K562 (cell line): Measurements from ENCODE around the gene RCSD1. TPM values are rescaled to one million over a fixed set of nuclear protein-coding genes. Genes with fewer than 3 reads are reported as not detected.
A peak's percentile ranks its signal among the peaks of the same experiment; 100 is the strongest.

Experiments
- ATAC-seq: fragments of 200-7000 bp; cut with Tn5 transposase; 3 replicates; pipeline ENCODE4 v1.9.1; 2020; ENCODE audit warnings: moderate library complexity
- BruUV-seq: library from RNA; stranded (reverse); fragments of 400-500 nt; replicated peaks from 2 replicates; lab custom pipeline; 2021; lab: Mats Ljungman, UMichigan
- CTCF ChIA-PET: fragments of 300-600 bp; formaldehyde crosslinking; extraction: SDS; loops from one replicate; lab custom pipeline; 2021; ENCODE audit warnings: low intra/inter-chr PET ratio; lab: Yijun Ruan, JAX
- POLR2A ChIA-PET: fragments of 300-600, 350-650 bp; sonication (Branson Sonifier 250); formaldehyde crosslinking; extraction: SDS; loops from one replicate; lab custom pipeline; 2021; ENCODE audit warnings: antibody characterized with exemption, inconsistent platforms; lab: Yijun Ruan, JAX
- DNase-seq, 4 experiments: peaks; one replicate each; pipeline versions ENCODE4 v3.0.0 to v3.0.0-alpha.2; 2011 to 2018; ENCODE audit warnings: low spot score in 3 of 4, mixed read lengths in 3 of 4; ENCODE audit errors: extremely low read depth in 1 of 4
- FAIRE-seq: peaks from 2 replicates; lab custom pipeline; 2011; peaks lifted over from hg19 to GRCh38; lab: Jason Lieb, UNC
- H2AFZ ChIP-seq: 2 replicates; pipeline ENCODE4 v1.6.0; 2011; ENCODE audit warnings: low read depth, low read length, control low read depth, inconsistent platforms
- H3K27ac ChIP-seq: fragments of 200-600 bp; 3 replicates; pipeline ENCODE4 v1.8.0; 2011; ENCODE audit warnings: low read depth, mild to moderate bottlenecking, control low read depth, inconsistent platforms, low read length, moderate library complexity, mixed read lengths; ENCODE audit errors: extremely low read depth
- H3K27me3 ChIP-seq, 2 experiments: fragments of 300-600 bp in 1 of 2; 2 replicates in 1 of 2; 3 replicates in 1 of 2; pipeline versions ENCODE4 v1.6.0 to v1.8.0; 2011; ENCODE audit warnings: inconsistent platforms in 2 of 2, low read length in 2 of 2, mild to moderate bottlenecking in 1 of 2, mixed read lengths in 1 of 2, moderate library complexity in 1 of 2; ENCODE audit not compliant: control insufficient read depth in 2 of 2, insufficient read depth in 2 of 2
- H3K36me3 ChIP-seq: fragments of 300-600 bp; 3 replicates; pipeline ENCODE4 v1.8.0; 2011; ENCODE audit warnings: mild to moderate bottlenecking, low read length, inconsistent platforms; ENCODE audit not compliant: control insufficient read depth, insufficient read depth
- H3K4me1 ChIP-seq, 2 experiments: fragments of 200-600 bp in 1 of 2; replicated peaks in 1 of 2; 2 replicates in 1 of 2; 3 replicates in 1 of 2; pipeline versions ENCODE4 v1.5.1 to v1.8.0; 2011; ENCODE audit warnings: inconsistent platforms in 2 of 2, low read length in 2 of 2, mild to moderate bottlenecking in 1 of 2, mixed read lengths in 1 of 2, moderate library complexity in 1 of 2; ENCODE audit not compliant: control insufficient read depth in 2 of 2, insufficient read depth in 2 of 2
- H3K4me2 ChIP-seq: 2 replicates; pipeline ENCODE4 v1.6.1; 2011; ENCODE audit warnings: low read length, control low read depth, inconsistent platforms, mixed read lengths; ENCODE audit not compliant: insufficient read depth
- H3K4me3 ChIP-seq: fragments of 200-600 bp; sonication (generic), shearing (Covaris generic); 2 replicates; pipeline ENCODE4 v1.5.1; 2016; ENCODE audit warnings: control low read depth, inconsistent platforms
- H3K79me2 ChIP-seq: fragments of 200-600 bp; 3 replicates; pipeline ENCODE4 v1.8.0; 2011; ENCODE audit warnings: low read length, inconsistent platforms; ENCODE audit not compliant: control insufficient read depth, insufficient read depth
- H3K9ac ChIP-seq, 2 experiments: 2 replicates each; pipeline versions ENCODE4 v1.6.0 to v1.6.1; 2011; ENCODE audit warnings: low read depth in 2 of 2, low read length in 2 of 2, control low read depth in 1 of 2, inconsistent platforms in 1 of 2, mild to moderate bottlenecking in 1 of 2, mixed read lengths in 1 of 2; ENCODE audit not compliant: insufficient read depth in 1 of 2
- H3K9me1 ChIP-seq: one replicate; pipeline ENCODE4 v1.6.0; 2011; ENCODE audit warnings: inconsistent platforms, mild to moderate bottlenecking, low read length, moderate library complexity; ENCODE audit not compliant: control insufficient read depth, insufficient read depth
- H3K9me3 ChIP-seq: replicated peaks from 2 replicates; pipeline ENCODE4 v1.5.1; 2011; ENCODE audit warnings: low read depth, low read length, inconsistent platforms; ENCODE audit not compliant: control insufficient read depth, insufficient read depth
- H4K20me1 ChIP-seq: replicated peaks from 2 replicates; pipeline ENCODE4 v1.6.1; 2011; ENCODE audit warnings: low read length, inconsistent platforms, mixed read lengths; ENCODE audit not compliant: control insufficient read depth, insufficient read depth
- ARID1B ChIP-seq: fragments of 450-650 bp; IDR thresholded peaks from 2 replicates; pipeline ENCODE4 v1.6.1; 2016; ENCODE audit warnings: antibody characterized with exemption, mild to moderate bottlenecking, inconsistent platforms
- NBN ChIP-seq: fragments of 450-650 bp; IDR thresholded peaks from 2 replicates; pipeline ENCODE4 v1.6.1; 2016; ENCODE audit warnings: low read depth, mild to moderate bottlenecking
- NFATC3 ChIP-seq: fragments of 450-650 bp; IDR thresholded peaks from 2 replicates; pipeline ENCODE4 v1.6.1; 2017; ENCODE audit warnings: mild to moderate bottlenecking
- ZC3H8 ChIP-seq: fragments of 450-650 bp; IDR thresholded peaks from 2 replicates; pipeline ENCODE4 v1.6.1; 2017
- ZNF174 ChIP-seq: fragments of 250-450 bp; sonication (Bioruptor Pico); IDR thresholded peaks from 2 replicates; pipeline ENCODE4 v1.4.0; 2020; ENCODE audit warnings: mild to moderate bottlenecking
- WGBS: fragments of 100-300 bp; shearing (Covaris generic); methylation state at CpG from one replicate; pipeline ENCODE4 v1.1.6; 2016; ENCODE audit warnings: low coverage, mixed read lengths; ENCODE audit not compliant: insufficient coverage; ENCODE audit errors: missing lambda C conversion rate; 5-methylcytosine and 5-hydroxymethylcytosine counted together
- in situ Hi-C: fragments of 300-500 bp; cut with MboI; formaldehyde crosslinking; loops from 4 replicates; pipeline ENCODE4 v1.15.0; 2018; ENCODE audit warnings: inconsistent platforms, mixed read lengths
- intact Hi-C: fragments of 100-400 bp; cut with micrococcal nuclease; formaldehyde crosslinking; loops from 2 replicates; pipeline ENCODE4 v1.14.2; 2022
- polyA plus RNA-seq, 8 experiments: library from polyadenylated mRNA; depleted of rRNA in 4 of 8; stranded (reverse) in 5 of 8; unstranded in 3 of 8; fragments of >200 nt; fragmentation: Nextera tagmentation in 2 of 8; fragmentation: Illumina TruSeq in 1 of 8; extraction: Ambion mirVana in 2 of 8; extraction: Trizol in 1 of 8; gene quantifications; 2 replicates each; pipeline versions ENCODE4 v1.2.1 to v1.2.3, GENCODE V29; 2011 to 2014; ENCODE audit warnings: inconsistent platforms in 1 of 8, missing spikeins in 1 of 8
- total RNA-seq, 7 experiments: library from RNA; depleted of rRNA in 6 of 7; stranded (reverse); fragments of >200 nt in 6 of 7; fragmentation: Illumina TruSeq in 2 of 7; extraction: Trizol in 2 of 7; gene quantifications; 2 replicates each; pipeline versions ENCODE4 v1.2.1 to v1.2.3, GENCODE V29; 2011 to 2021; ENCODE audit warnings: low replicate concordance in 1 of 7
- TF ChIP-seq, protein P1 (sequence below): fragments of 250-450 bp; sonication (Bioruptor Pico); IDR thresholded peaks from 2 replicates; pipeline ENCODE4 v1.9.0; 2021; ENCODE audit warnings: mild to moderate bottlenecking, inconsistent platforms
- TF ChIP-seq, protein P2 (sequence below): fragments of 450-650 bp; IDR thresholded peaks from 2 replicates; pipeline ENCODE4 v1.6.1; 2016; ENCODE audit warnings: borderline replicate concordance
- TF ChIP-seq, protein P3 (sequence below), 2 experiments: fragments of 450-650 bp in 1 of 2; sonication (generic) in 1 of 2; formaldehyde crosslinking in 1 of 2; IDR thresholded peaks; 2 replicates each; pipeline versions ENCODE4 v1.7.1 to v1.9.0; 2016 to 2022; ENCODE audit warnings: inconsistent platforms in 1 of 2, mild to moderate bottlenecking in 1 of 2, missing genetic modification reagents in 1 of 2

RCSD1 gene
- total and polyA plus RNA-seq, 9 of the 15 experiments (the other 6 are each of a cell fraction or from before 2014, with no cell fraction given): 7.8 to 69.8 (median 45.3) TPM

DNA sequence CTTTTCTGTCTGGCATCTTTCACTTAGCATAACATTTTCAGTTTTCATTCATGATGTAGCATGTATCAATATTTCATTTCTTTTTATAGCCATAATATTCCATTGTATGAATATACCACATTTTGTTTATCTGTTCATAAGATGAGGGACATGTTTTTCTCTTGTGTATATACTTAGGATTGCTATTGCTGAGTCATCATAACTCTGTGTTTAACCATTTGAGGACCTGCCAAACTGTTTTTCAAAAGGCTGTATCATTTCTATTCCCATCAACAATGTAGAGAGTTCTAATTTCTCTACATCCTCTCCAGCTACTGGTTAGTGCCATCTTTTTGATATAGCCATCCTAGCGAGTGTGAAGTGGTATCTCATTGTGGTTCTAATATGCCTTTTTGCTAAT is 118.0 kb downstream of the RCSD1 start:
- CTCF ChIA-PET: interaction anchor here (0.6 kb wide), 1 partner anchor 331 kb away, joined by 3 read pairs; no protein-coding TSS in a partner anchor
- POLR2A ChIA-PET: no interaction called here
- Histone ChIP-seq H3K9me1 (no peaks in the 10 kb centered on the region), H3K9ac (no peak overlapping the region), H2AFZ (no peak overlapping the region), H3K79me2 (peaks cover 81% of the 10 kb centered on the region), H4K20me1 (no peaks in the 10 kb centered on the region), H3K4me2 (peak overlapping the region; percentile 5; the same call in 1 of the 2 replicates), H3K9me3 (no peaks in the 10 kb centered on the region), H3K36me3 (no peaks in the 10 kb centered on the region; the same call in 2 of the 3 replicates), H3K27me3 (no peaks in the 10 kb centered on the region), H3K4me1 (peaks cover 9 to 28% of the 10 kb centered on the region in 2 experiments), H3K4me3 (no peak overlapping the region), H3K27ac (peak overlapping the region; percentile 14)
- FAIRE-seq (peak; percentile 56), ATAC-seq (peak; percentile 62), DNase-seq (no peak)
- BruUV-seq: no TSS peak
- WGBS: 35% methylated on average over 1 of the region's 1 CpG
- intact Hi-C loops (no loop called here), in situ Hi-C loops (no loop called here)
- TF ChIP-seq NFATC3: no peak
- TF ChIP-seq, protein P1, sequence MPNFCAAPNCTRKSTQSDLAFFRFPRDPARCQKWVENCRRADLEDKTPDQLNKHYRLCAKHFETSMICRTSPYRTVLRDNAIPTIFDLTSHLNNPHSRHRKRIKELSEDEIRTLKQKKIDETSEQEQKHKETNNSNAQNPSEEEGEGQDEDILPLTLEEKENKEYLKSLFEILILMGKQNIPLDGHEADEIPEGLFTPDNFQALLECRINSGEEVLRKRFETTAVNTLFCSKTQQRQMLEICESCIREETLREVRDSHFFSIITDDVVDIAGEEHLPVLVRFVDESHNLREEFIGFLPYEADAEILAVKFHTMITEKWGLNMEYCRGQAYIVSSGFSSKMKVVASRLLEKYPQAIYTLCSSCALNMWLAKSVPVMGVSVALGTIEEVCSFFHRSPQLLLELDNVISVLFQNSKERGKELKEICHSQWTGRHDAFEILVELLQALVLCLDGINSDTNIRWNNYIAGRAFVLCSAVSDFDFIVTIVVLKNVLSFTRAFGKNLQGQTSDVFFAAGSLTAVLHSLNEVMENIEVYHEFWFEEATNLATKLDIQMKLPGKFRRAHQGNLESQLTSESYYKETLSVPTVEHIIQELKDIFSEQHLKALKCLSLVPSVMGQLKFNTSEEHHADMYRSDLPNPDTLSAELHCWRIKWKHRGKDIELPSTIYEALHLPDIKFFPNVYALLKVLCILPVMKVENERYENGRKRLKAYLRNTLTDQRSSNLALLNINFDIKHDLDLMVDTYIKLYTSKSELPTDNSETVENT (CRISPR knock-in tag): no peak
- no peak for TF ChIP-seq ZC3H8
- 0 out of 2 replicates have a peak, but pooled peaks have one; percentile 47 for TF ChIP-seq NBN
- no peak for TF ChIP-seq ZNF174 (CRISPR knock-in tag)
- TF ChIP-seq, protein P2, sequence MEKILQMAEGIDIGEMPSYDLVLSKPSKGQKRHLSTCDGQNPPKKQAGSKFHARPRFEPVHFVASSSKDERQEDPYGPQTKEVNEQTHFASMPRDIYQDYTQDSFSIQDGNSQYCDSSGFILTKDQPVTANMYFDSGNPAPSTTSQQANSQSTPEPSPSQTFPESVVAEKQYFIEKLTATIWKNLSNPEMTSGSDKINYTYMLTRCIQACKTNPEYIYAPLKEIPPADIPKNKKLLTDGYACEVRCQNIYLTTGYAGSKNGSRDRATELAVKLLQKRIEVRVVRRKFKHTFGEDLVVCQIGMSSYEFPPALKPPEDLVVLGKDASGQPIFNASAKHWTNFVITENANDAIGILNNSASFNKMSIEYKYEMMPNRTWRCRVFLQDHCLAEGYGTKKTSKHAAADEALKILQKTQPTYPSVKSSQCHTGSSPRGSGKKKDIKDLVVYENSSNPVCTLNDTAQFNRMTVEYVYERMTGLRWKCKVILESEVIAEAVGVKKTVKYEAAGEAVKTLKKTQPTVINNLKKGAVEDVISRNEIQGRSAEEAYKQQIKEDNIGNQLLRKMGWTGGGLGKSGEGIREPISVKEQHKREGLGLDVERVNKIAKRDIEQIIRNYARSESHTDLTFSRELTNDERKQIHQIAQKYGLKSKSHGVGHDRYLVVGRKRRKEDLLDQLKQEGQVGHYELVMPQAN: no peak
- TF ChIP-seq ARID1B: peak; percentile 67
- TF ChIP-seq, protein P3, sequence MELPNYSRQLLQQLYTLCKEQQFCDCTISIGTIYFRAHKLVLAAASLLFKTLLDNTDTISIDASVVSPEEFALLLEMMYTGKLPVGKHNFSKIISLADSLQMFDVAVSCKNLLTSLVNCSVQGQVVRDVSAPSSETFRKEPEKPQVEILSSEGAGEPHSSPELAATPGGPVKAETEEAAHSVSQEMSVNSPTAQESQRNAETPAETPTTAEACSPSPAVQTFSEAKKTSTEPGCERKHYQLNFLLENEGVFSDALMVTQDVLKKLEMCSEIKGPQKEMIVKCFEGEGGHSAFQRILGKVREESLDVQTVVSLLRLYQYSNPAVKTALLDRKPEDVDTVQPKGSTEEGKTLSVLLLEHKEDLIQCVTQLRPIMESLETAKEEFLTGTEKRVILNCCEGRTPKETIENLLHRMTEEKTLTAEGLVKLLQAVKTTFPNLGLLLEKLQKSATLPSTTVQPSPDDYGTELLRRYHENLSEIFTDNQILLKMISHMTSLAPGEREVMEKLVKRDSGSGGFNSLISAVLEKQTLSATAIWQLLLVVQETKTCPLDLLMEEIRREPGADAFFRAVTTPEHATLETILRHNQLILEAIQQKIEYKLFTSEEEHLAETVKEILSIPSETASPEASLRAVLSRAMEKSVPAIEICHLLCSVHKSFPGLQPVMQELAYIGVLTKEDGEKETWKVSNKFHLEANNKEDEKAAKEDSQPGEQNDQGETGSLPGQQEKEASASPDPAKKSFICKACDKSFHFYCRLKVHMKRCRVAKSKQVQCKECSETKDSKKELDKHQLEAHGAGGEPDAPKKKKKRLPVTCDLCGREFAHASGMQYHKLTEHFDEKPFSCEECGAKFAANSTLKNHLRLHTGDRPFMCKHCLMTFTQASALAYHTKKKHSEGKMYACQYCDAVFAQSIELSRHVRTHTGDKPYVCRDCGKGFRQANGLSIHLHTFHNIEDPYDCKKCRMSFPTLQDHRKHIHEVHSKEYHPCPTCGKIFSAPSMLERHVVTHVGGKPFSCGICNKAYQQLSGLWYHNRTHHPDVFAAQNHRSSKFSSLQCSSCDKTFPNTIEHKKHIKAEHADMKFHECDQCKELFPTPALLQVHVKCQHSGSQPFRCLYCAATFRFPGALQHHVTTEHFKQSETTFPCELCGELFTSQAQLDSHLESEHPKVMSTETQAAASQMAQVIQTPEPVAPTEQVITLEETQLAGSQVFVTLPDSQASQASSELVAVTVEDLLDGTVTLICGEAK (IDR thresholded peaks at IDR 0.05): no peak
- TF ChIP-seq, protein P3 (CRISPR knock-in tag; IDR thresholded peaks at IDR 0.05): no peak
